Fibroblast of gingiva (primary cell): ENCODE measurements around the gene TRIOBP.
"Not testable (repeated sequence)": the region's sequence is repeated elsewhere in the genome, so short reads cannot be mapped to it uniquely, and the experiment has no call there.

Source experiments
- DNase-seq: peaks from one replicate; pipeline ENCODE4 v3.0.0-alpha.2; 2011; ENCODE audit warnings: low read depth

Gene TRIOBP

DNA sequence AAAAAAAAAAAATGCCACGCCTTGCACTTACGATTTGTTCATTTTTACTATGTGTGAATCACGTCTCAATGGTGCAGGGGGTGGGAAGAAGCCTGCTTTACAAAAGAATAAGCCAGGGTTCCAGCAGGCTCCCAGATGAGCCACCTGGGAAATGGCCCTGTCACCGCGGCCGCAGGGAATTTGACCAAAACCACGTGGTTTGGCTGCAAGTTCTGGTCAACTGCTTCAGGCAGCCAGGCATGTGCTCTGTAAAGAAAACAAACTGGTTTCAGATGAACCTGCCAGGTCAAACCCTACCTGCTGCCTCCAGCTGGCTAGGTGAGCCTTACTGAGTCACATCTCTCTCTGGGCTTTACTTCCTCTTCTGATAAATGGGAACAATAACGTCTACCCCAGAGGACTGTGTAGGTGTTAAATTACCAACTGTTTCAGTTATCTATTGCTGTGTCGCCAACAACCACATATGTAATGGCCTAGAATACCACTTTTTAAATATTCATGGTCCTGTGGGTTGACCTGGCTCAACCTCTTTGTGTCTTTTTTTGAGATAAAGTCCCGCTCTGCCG is 80.4 kb downstream of the TRIOBP start:
- DNase-seq, result peak; percentile 64

DNA sequence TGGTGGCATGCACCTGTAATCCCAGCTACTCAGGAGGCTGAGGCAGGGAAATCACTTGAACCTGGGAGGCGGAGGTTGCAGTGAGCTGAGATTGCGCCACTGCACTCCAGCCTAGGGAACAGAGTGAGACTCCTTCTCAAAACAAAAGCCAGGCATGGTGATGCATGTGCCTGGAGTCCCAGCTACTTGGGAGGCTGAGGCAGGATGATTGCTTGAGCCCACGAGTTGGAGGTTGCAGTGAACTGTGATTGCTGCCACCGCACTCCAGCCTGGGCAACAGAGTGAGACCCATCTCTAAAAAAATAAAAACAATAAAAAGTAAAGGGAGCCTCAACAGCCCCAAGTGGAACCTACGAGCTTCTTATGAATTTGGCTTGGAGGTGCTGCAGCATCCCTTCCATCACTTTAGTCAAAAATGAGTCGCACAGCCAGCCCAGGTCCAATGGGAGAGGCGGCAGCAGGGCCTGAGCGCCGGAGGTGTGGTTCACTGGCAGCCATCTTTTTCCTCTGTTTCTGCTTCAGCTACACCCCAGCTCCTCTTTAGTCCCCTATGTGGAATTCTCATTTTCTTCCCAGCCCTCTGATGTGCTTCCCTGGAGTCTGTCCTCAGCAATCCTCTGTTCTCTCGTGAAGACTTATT is 81.6 kb downstream of the TRIOBP start:
- no peak for DNase-seq

DNA sequence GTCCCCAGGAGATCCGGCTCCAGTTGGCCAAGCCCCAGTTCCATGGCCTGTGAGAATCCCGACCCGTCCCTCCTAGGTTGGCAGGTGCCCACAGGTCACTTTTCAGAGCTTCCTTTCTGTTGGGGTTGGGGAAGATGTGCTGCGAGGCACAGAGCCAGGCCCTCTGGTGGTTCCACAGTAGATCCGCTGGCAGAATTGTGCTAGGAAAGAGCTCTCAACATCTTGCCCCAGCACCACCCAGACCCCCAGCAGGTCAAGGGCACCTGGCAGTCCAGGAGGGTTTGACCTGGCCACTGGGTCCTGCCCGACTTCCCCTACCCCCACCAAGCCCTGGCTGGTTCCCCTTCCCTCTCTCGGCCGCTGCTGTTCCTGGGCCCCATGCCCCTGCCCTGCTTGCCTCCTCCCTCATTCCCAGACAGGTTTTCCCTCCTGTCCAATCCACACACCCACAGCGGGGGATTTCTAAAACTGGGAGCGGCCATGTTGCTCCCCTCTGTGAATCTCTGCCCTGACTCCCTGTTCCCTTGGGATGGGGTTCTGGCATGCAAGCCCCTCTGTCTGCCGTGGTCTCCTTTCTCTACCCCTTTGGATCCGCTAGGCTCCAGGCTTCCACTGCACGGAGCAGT is 84.7 kb downstream of the TRIOBP start:
- DNase-seq, result peak; percentile 26

DNA sequence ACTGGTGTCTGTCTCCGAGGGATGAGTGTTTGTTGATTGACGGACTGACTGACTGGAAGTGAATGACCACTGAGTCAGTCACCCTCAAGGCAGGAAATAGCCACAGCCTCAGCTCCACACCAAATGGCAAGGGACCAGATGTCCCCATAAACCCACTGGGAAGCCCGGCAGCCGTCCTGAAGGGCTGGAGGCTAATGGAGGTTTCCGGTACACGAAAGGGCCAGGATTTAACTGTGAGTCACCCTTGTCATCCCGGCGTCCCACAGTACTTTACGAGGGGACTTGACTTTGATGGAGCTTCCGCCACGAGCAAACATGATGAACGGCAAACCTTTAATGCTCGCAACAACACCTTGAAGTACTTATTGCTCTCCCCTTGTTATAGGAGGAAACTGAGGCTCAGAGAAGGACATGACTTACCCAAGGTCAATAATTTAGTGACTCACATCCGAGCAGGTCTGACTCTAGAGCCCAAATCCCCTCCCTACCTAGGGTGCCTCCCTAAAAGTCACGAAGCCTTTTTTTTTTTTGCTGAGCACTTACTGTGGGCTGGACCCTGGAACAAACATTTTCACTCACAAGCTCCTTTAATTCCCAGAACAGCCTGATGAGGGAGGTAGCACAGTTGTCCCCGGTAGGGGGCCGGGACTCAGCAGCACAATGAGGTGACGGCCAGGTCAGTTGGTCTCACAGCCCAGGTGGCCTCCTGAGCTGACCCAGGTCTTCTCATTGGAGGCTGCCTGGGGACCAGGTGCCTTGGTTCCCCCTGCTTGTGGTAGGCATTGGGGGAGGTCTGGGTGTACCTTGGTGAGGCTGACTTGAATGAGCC is 85.7 kb downstream of the TRIOBP start:
- DNase-seq, result no peak

DNA sequence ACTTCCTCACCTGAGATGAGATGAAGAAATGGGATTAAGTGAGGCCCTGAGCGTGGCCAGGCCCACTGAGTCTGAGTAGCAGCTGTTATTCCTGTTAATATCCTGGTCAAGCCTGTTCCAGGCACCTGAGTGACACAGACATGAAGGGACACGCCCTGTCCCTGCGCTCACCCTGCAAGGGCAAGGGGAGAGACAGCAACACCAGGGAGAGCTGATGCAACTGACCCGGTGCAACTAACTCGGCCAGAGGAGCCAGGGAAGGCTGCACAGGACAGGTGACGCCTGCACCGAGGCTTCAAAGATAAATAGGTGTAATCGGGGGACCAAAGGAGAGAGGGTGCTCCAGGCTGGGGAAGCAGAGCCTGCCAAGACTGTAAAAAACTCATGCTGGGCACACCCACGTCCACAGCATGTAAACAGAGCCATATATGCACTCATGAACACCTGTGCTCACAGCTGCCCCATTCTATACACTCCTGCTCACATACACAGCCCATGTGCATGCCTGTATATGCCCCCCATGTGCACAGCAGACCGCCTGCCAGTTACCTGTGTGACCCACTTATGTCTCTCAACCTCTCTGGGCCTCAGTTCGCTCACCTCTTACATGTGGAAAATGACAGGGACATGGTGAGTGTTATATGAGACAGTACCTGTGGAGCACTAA is 88.1 kb downstream of the TRIOBP start:
- no peak for DNase-seq

DNA sequence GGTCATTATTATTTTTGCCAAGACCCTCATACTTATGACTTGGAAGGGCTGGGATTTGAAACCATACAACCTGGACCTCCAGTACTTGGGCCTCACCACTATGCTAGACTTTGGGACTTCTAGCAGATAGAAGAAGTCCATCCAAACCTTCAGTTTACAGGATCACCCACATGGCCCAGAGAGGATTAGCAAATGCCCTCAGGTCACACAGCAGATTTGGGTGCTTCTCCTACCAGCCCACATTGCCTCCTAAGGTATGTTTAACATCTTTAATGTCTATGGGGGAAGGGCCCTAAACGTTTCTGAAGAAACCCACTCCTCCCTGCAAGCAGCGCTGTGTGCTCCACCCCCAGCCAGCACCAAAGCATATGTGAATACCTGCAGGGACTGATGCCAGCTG is 93.4 kb downstream of the TRIOBP start:
- DNase-seq, result no peak

DNA sequence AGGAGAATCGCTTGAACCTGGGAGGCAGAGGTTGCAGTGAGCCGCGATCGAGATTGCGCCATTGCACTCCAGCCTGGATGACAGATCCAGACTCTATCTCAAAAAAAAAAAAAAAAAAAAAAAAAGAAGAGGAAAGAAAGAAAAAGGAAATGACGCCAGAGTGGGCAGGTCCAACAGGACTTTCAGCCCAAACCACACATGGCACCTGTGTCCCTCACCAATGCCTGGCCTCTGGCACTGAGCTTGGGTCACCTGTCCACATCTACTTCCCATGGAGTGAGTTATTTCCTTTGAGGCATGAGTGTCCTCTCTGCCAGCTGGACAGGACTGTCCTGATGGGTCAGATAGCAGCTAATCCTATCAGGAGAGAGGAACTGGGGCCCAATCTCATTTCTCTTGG is 95.6 kb downstream of the TRIOBP start:
- DNase-seq, result no peak

DNA sequence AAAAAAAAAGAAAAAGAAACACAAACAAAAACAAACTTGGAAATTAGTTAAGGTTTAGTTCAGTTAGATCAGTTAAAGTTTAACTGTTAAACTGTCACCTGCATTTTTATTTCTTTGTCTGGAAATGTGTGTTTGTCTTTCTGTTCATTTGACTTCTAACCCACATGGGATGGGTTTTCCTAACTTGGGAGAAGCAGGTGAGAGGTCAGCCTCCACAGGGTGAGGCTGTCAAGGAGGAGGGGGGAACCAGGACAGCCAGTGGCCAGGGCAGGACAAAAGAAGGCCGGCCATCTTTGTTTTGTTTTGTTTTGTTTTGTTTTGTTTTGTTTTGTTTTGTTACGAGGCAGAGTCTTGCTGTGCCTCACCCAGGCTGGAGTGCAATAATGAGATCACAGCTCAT is 97.5 kb downstream of the TRIOBP start:
- DNase-seq, result no peak

DNA sequence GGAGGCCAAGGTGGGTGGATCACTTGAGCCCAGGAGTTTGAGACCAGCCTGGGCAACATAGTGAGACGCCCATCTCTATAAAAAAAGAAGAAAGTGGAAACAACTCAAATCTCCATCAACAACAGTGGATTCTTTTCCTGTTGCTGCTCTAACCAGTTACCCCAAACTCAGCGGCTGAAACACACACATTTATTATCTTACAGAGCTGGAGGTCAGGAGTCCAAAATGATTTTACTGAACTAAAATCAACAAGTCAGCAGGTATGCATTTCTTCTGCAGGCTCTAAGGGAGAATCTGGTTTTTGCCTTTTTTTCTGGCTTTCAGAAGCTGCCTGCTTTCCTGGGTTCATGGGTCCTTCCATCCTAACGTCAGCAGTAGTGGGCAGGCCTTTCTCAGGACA is 99.2 kb downstream of the TRIOBP start:
- no peak for DNase-seq

DNA sequence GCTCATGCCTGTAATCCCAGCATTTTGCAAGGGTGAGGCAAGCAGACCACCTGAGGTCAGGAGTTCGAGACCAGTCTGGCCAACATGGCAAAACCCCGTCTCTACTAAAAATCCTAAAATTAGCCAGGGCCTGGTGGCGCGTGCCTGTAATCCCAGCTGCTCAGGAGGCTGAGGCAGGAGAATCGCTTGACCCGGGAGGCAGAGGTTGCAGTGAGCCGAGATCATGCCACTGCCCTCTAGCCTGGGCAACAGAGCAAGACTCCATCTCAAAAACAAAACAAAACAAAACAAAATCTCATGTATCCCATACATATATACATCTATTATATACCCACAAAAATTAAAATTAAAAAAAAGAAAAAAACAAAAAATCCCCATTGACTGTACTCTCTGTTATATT is 100.4 kb downstream of the TRIOBP start:
- DNase-seq, result not testable (repeated sequence)

DNA sequence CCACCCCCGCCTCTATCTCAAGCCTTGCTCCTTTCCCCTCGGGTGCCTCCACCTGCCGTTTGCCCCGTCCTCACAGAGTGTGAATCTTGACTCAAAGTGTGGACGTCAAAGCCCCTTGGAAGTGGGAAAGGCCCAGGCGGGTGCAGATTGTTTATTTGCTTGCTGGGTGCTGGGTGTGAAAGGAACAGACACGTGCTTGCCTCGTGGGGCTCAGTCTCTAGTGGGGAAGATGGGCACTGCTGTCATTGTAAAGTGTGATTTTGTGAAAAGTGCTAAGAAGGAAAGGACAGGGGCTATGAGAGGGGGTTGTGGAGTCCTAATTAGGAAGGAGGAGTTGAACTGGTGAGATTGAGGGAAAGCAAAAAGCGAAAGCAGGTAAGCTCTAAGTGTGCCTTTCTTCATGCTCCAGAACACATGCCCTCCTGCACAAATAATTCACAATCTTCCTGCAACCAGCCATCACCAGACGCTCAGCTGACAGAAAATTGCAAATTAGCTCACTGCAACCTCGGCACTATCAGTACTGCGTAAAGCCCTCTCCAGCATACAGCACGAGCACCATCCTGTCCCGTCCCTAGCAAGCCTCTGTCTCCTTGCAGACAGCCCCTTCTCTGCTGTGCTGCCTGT is 101.1 kb downstream of the TRIOBP start:
- no peak for DNase-seq

DNA sequence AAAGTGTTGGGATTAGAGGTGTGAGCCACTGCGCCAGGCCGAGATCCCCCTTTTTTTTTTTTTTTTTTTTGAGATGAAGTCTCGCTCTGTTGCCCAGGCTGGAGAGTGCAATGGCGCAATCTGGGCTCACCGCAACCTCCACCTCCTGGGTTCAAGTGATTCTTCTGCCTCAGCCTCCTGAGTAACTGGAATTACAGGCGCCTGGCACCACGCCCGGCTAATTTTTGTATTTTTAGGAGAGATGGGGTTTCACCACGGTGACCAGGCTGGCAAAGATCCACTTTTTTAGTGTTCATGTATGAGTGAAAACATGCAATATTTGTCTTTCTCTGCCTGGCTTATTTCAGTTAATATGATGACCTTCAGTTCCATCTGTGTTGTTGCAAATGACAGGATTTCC is 103.1 kb downstream of the TRIOBP start:
- DNase-seq, result not testable (repeated sequence)

DNA sequence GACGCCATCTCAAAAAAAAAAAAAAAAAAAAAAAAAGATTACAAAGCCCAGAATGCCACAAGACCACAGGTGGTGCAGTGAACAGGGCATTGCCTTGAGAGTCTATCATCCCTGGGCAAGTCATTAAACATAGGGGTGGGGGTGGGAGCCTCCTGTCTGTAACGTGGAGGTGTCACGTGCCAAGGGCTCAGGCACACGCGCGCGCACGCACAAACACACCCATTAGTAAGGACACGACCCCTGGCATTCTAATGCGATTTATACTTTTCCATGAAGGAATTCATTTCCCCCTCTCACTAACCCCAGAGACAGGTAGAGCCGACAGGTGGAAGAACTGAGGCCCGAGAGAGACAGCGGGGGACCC is 105.1 kb downstream of the TRIOBP start:
- no peak for DNase-seq

DNA sequence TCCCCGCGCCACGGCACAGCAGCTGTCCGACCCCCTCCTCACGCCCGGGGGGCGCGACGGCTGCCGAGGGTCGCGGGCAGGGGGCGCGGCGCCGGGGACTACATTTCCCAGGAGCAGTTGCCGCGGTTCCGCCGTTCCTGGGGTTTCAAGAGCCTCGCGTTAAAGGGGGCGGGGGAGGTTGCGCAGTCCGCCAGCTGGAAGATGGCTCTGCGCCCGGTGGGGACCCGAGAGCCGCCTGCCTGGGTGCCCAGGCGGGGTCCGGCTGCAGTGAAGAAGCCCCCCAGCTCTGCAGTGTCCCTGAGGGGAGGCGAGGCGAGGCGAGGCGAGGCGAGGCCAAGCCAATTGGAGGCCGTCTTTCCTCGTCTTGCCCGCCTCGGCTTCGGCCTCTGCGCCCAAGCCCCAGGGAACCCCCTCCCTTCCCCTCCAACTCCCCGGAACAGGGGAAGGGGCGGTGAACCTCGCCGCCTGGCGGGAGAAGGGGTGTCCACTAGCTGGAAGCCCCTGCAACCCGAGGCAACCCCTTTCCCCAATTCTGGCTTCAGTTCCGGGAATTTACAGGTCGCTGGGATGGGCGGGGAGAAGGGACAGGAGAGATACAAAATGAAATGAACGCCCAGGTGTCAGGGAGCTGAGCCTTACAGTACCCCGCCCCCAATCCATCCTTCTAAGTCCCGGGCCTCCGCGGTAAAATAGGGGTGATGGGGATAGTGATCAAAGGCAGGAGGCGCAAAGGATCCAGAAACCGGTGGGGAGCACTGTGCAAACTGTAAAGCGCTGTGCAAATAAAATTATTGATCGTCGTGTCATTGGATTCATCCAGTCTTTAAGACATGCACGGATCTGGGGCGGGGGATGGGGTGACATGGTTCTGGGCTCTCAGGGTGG is 105.7 kb downstream of the TRIOBP start:
- peak; percentile 52 for DNase-seq

DNA sequence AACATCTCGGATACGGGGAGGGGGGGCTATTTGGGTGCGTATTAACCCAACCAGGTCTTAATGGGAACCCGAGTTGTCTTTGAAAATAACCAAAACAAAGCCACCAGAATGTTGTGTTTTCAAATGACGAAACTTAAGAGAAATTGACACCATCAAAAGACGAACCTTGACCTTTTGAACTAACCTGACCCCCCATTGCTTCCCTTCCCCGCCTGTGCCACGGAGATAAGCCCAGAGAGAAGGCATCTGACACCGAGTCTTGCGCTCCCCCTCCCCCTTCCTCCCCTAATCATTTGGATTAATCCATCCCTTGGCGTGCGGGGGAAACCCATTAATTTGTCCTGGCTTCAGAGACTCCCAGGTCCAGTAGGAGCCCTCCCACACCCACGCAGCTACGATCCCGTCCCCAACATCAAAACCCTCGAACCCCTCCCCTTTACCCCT is 106.4 kb downstream of the TRIOBP start:
- no peak for DNase-seq

DNA sequence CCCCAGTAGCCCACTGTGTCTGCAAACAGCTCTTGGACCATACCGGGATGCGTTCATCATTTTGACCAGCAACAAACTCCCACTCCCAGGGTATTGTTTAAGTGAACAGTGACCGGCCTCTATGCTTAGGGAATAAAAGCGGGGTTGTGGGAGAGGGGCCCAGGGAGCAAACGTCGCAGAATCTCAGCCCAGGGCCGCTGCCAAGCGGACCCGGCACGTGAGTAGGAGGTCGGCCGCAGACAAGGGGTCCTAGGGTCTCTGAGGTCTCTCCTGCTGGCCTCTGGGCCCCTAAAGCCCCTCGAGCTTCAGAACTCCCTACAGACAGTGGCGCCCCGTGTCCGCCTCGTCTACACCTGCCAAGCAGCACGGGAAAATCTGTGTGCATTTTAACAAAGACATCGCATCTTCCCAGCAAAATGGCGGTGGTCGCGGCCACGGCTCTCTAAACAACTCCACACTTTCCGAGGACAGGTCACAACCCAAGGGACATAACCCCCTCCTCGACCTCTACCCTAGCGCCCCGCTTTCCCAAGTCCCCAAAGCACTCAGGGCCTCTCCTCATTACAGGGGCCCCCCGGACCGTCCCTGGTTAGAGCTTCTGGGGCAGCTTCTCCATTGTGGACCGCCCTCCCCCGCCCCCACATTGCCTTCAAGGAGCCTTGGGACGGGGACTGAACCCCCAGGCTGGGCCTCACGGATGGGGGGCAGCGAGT is 106.9 kb downstream of the TRIOBP start:
- DNase-seq, result no peak

DNA sequence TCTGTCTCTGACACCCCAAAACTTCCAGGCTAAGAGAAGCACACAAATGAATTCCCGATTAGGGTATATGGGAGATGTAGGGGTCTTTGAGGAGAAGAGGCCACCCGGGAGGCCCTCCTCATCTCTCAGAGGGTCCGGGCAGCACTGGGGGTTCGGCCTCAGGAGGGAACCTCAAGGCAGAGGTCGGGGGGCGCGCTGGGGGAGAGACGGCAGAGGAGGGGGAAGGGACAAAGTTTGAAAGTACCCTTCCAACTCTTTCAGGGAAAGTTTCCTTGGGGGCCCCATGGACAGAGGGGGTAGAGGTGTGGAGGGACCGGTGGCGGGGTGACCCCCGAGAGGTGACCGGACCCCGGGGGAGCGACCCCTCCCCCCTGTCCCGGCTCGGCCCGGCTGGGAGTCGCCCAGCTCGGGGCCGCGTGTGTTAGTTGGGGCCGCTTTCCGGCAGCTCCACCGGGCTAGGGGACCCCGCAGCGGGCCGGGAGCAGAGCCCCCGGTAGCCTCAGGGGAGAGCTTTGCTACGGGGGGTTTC is 107.6 kb downstream of the TRIOBP start:
- DNase-seq, result no peak

DNA sequence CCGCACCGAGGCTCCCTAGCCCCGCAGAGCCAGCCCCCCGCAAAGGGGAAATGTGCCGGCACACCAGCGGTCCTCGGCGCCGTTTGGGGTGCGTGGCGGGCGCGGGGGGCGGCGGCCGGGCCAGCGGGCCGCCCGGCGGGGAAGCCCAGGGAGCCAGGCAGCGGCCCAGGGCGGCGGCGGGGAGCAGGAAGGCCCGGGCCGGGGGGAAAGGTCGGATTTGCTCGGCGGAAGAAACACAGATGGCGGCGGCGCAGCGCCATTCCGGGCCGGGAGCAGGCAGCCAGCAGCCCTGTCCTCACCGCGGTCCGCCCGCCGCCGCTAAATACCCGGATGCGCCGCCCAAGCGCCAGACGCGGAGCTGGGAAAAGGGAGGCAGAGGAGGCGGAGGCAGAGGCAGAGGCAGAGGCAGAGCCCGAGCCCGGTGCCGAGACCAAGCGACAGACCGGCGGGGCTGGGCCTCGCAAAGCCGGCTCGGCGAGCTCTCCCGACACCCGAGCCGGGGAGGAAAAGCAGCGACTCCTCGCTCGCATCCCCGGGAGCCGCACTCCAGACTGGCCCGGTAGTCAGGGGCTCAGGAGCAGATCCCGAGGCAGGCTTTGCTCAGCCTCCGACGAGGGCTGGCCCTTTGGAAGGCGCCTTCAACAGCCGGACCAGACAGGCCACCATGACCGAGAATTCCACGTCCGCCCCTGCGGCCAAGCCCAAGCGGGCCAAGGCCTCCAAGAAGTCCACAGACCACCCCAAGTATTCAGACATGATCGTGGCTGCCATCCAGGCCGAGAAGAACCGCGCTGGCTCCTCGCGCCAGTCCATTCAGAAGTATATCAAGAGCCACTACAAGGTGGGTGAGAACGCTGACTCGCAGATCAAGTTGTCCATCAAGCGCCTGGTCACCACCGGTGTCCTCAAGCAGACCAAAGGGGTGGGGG is 108.3 kb downstream of the TRIOBP start:
- DNase-seq, result peak; percentile 85

DNA sequence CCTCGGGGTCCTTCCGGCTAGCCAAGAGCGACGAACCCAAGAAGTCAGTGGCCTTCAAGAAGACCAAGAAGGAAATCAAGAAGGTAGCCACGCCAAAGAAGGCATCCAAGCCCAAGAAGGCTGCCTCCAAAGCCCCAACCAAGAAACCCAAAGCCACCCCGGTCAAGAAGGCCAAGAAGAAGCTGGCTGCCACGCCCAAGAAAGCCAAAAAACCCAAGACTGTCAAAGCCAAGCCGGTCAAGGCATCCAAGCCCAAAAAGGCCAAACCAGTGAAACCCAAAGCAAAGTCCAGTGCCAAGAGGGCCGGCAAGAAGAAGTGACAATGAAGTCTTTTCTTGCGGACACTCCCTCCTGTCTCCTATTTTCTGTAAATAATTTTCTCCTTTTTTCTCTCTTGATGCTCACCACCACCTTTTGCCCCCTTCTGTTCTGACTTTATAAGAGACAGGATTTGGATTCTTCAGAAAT is 109.0 kb downstream of the TRIOBP start:
- DNase-seq, result no peak
